ENCODE results near the gene NLRC4. TPM values are rescaled to one million over a fixed set of nuclear protein-coding genes. Genes with fewer than 3 reads are reported as not detected.
"Not testable (repeated sequence)": the region's sequence is repeated elsewhere in the genome, so short reads cannot be mapped to it uniquely, and the experiment has no call there.

The NLRC4 gene
- 7.9 TPM for total RNA-seq
- long read RNA-seq, partial matches to known transcripts: 2 of 5 reads
- long read RNA-seq, other reads (novel, unspliced or antisense): 2 of 5 reads

GRCh38 chr2:32264422-32265105 lies at the start of gene NLRC4:
Gene NLRC4, minus strand, starts transcription at chr2:32264886. Its CDS starts 8,111 bp downstream, at chr2:32256775.
- DNase-seq (ENCODE audit: low spot score): no peak

GRCh38 chr2:32310577-32310976 lies 45.9 kb upstream of the NLRC4 start:
- DNase-seq (ENCODE audit: low spot score): no peak

GRCh38 chr2:32293966-32294562 lies 29.4 kb upstream of the NLRC4 start:
- not testable (repeated sequence) for DNase-seq (ENCODE audit: low spot score)

- not testable (repeated sequence) for DNase-seq (ENCODE audit: low spot score)
Measured at GRCh38 chr2:32293493-32293892, 28.8 kb upstream of the NLRC4 start.

GRCh38 chr2:32291746-32292145 lies 27.1 kb upstream of the NLRC4 start:
- DNase-seq (ENCODE audit: low spot score): no peak

GRCh38 chr2:32290000-32290339 lies 25.3 kb upstream of the NLRC4 start:
- DNase-seq (ENCODE audit: low spot score): no peak

- DNase-seq (ENCODE audit: low spot score): no peak
Measured at GRCh38 chr2:32289165-32289999, 24.7 kb upstream of the NLRC4 start.

- no peak for DNase-seq (ENCODE audit: low spot score)
Measured at GRCh38 chr2:32284321-32284720, 19.6 kb upstream of the NLRC4 start.

- no peak for DNase-seq (ENCODE audit: low spot score)
Measured at GRCh38 chr2:32278478-32278853, 13.8 kb upstream of the NLRC4 start.

GRCh38 chr2:32277674-32278477 lies 13.2 kb upstream of the NLRC4 start, which contains the start of gene YIPF4:
Gene YIPF4, plus strand, starts transcription at chr2:32277904. Its CDS starts 252 bp downstream, at chr2:32278156.
- DNase-seq (ENCODE audit: low spot score): peak; percentile 93

GRCh38 chr2:32277363-32277673 lies 12.6 kb upstream of the NLRC4 start:
- no peak for DNase-seq (ENCODE audit: low spot score)

- DNase-seq (ENCODE audit: low spot score): not testable (repeated sequence)
Measured at GRCh38 chr2:32275790-32276189, 11.1 kb upstream of the NLRC4 start.

- DNase-seq (ENCODE audit: low spot score): no peak
Measured at GRCh38 chr2:32274289-32274688, 9.6 kb upstream of the NLRC4 start.

GRCh38 chr2:32272279-32272678 lies 7.6 kb upstream of the NLRC4 start:
- DNase-seq (ENCODE audit: low spot score): no peak

- no peak for DNase-seq (ENCODE audit: low spot score)
Measured at GRCh38 chr2:32271063-32271462, 6.4 kb upstream of the NLRC4 start.

- no peak for DNase-seq (ENCODE audit: low spot score)
Measured at GRCh38 chr2:32262105-32262504, 2.6 kb downstream of the NLRC4 start.

GRCh38 chr2:32260376-32260775 lies 4.3 kb downstream of the NLRC4 start:
- DNase-seq (ENCODE audit: low spot score): no peak

GRCh38 chr2:32258242-32258641 lies 6.4 kb downstream of the NLRC4 start:
- DNase-seq (ENCODE audit: low spot score): no peak

GRCh38 chr2:32250290-32250689 lies 14.4 kb downstream of the NLRC4 start:
- DNase-seq (ENCODE audit: low spot score): no peak

- no peak for DNase-seq (ENCODE audit: low spot score)
Measured at GRCh38 chr2:32249731-32250236, 14.9 kb downstream of the NLRC4 start.

- no peak for DNase-seq (ENCODE audit: low spot score)
Measured at GRCh38 chr2:32248299-32248698, 16.4 kb downstream of the NLRC4 start.

All from mesenteric fat pad (tissue), 1 donor.